ENCODE measurements around the gene DOCK3. TPM values are rescaled to one million over a fixed set of nuclear protein-coding genes. Genes with fewer than 3 reads are reported as not detected.

Gene DOCK3
- total RNA-seq, 2 experiments from 2014 or later, result 1.6 to 1.7 TPM

DNA sequence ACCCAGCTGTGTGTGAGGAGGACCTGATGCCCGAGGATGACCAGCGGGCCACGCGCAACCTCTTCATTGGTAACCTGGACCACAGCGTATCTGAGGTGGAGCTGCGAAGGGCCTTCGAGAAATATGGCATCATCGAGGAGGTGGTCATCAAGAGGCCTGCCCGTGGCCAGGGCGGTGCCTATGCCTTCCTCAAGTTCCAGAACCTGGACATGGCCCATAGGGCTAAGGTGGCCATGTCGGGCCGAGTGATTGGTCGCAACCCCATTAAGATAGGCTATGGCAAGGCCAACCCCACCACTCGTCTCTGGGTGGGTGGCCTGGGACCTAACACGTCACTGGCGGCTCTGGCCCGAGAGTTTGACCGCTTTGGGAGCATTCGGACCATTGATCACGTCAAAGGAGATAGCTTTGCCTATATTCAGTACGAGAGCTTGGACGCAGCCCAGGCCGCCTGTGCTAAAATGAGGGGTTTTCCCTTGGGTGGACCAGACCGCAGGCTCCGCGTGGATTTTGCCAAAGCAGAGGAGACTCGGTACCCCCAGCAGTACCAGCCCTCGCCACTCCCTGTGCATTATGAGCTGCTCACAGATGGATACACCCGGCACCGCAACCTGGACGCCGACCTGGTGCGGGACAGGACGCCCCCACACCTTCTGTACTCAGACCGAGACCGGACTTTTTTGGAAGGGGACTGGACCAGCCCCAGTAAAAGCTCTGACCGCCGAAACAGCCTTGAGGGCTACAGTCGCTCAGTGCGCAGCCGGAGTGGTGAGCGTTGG is 717.8 kb downstream of the DOCK3 start:
- CTCF ChIA-PET, result interaction anchor here (0.6 kb wide), 1 partner anchor 15 kb away, joined by 3 read pairs; no protein-coding TSS in a partner anchor
- intact Hi-C loops (cut with micrococcal nuclease), result loop anchor here (10.0 kb wide), 1 partner anchor 582 kb away; the partner anchor contains the start of genes ABHD14A and ABHD14B
- H3K4me1 Mint-ChIP-seq (ENCODE audit: low read depth), result peaks cover 73% of the 10 kb centered on the region
- H3K4me3 Mint-ChIP-seq, result peak overlapping the region; percentile 81
- no peaks in the 10 kb centered on the region for H3K9me3 Mint-ChIP-seq
- DNase-seq, result no peak
- peak overlapping the region; percentile 66 for H3K27ac Mint-ChIP-seq
- H3K36me3 Mint-ChIP-seq (ENCODE audit: low read depth), result peaks cover 44% of the 10 kb centered on the region
- H3K27me3 Mint-ChIP-seq (ENCODE audit: low read depth), result no peaks in the 10 kb centered on the region

GRCh38 chr3:51393134-51393495 is 718.4 kb downstream of the DOCK3 start:
- H3K4me3 Mint-ChIP-seq, result no peak overlapping the region
- intact Hi-C loops (cut with micrococcal nuclease), result loop anchor here (10.0 kb wide), 1 partner anchor 582 kb away; the partner anchor contains the start of genes ABHD14A and ABHD14B
- H3K9me3 Mint-ChIP-seq, result no peaks in the 10 kb centered on the region
- DNase-seq, result no peak
- H3K27me3 Mint-ChIP-seq (ENCODE audit: low read depth), result no peaks in the 10 kb centered on the region
- CTCF ChIA-PET, result interaction anchor here (0.6 kb wide), 1 partner anchor 15 kb away, joined by 3 read pairs; no protein-coding TSS in a partner anchor
- H3K4me1 Mint-ChIP-seq (ENCODE audit: low read depth), result peaks cover 67% of the 10 kb centered on the region
- H3K36me3 Mint-ChIP-seq (ENCODE audit: low read depth), result peaks cover 39% of the 10 kb centered on the region
- H3K27ac Mint-ChIP-seq, result peak overlapping the region; percentile 66

DNA sequence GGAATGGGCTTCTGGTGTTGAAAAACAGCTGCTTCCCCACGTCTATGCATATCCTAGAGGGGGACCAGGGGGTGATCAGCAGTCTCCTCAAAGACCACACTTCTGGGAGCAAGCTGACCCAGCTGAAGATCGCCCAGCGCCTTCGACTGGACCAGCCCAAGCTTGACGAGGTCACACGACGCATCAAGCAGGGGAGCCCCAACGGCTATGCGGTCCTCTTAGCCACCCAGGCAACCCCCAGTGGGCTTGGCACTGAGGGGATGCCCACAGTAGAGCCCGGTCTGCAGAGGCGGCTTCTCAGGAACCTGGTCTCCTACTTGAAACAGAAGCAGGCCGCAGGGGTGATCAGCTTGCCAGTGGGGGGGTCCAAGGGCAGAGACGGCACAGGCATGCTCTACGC is 718.8 kb downstream of the DOCK3 start:
- CTCF ChIA-PET, result interaction anchor here (0.6 kb wide), 1 partner anchor 14 kb away, joined by 3 read pairs; no protein-coding TSS in a partner anchor
- H3K4me1 Mint-ChIP-seq (ENCODE audit: low read depth), result peaks cover 65% of the 10 kb centered on the region
- DNase-seq, result no peak
- intact Hi-C loops (cut with micrococcal nuclease), result loop anchor here (10.0 kb wide), 1 partner anchor 581 kb away; the partner anchor contains the start of genes ABHD14A and ABHD14B
- no peak overlapping the region for H3K4me3 Mint-ChIP-seq
- H3K9me3 Mint-ChIP-seq, result no peaks in the 10 kb centered on the region
- H3K36me3 Mint-ChIP-seq (ENCODE audit: low read depth), result peaks cover 39% of the 10 kb centered on the region
- H3K27ac Mint-ChIP-seq, result no peak overlapping the region
- H3K27me3 Mint-ChIP-seq (ENCODE audit: low read depth), result no peaks in the 10 kb centered on the region

GRCh38 chr3:51394541-51394940 is 719.8 kb downstream of the DOCK3 start:
- Mint-ChIP-seq H3K27ac (peak overlapping the region; percentile 76), H3K36me3 (ENCODE audit: low read depth) (peaks cover 35% of the 10 kb centered on the region), H3K4me1 (ENCODE audit: low read depth) (peaks cover 58% of the 10 kb centered on the region), H3K9me3 (no peaks in the 10 kb centered on the region), H3K4me3 (peak overlapping the region; percentile 42), H3K27me3 (ENCODE audit: low read depth) (no peaks in the 10 kb centered on the region)
- CTCF ChIA-PET, result no interaction called here
- intact Hi-C loops (cut with micrococcal nuclease), result loop anchor here (10.0 kb wide), 1 partner anchor 580 kb away; the partner anchor contains the start of genes ABHD14A and ABHD14B
- DNase-seq, result no peak

DNA sequence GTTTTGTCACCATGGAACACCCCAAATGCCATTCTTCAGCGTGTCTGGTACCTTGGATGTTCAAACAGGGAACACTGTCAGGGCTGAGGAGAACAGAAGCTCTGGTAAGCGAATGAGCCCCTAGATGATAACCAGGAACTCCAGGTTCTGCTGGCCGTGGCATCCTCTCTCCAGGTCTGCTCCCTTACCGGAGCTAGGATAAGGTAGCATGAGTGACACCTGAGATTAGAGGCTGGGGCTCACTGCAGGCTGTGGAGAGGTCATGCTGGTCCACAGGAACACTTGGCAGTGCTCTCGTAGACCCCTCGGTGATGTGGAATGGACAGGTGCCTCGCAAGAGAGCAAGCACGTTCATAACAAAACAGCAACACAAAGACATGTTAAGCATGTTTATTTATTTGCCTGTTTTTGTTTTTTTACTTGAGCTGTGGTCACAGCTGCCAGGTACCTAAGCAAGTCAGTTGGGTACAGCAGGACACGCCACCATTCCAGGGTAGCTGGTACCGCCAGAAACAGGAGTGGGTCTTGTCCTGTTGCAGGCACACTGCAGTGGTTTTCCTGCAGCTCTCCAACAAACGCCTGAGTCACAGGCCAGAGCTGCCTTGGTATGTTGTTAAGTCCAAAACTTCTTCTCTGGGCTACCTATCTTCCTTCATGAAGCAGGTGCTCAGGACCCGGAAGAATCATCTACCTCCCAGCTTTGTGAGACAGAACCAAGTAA is 720.9 kb downstream of the DOCK3 start:
- peak overlapping the region; percentile 79 for H3K27ac Mint-ChIP-seq
- H3K27me3 Mint-ChIP-seq (ENCODE audit: low read depth), result no peaks in the 10 kb centered on the region
- H3K4me1 Mint-ChIP-seq (ENCODE audit: low read depth), result peaks cover 49% of the 10 kb centered on the region
- H3K36me3 Mint-ChIP-seq (ENCODE audit: low read depth), result peaks cover 37% of the 10 kb centered on the region
- DNase-seq, result no peak
- H3K9me3 Mint-ChIP-seq, result no peaks in the 10 kb centered on the region
- intact Hi-C loops (cut with micrococcal nuclease), result loop anchor here (10.0 kb wide), 1 partner anchor 579 kb away; the partner anchor contains the start of genes ABHD14A and ABHD14B
- no peak overlapping the region for H3K4me3 Mint-ChIP-seq
- CTCF ChIA-PET, result no interaction called here

DNA sequence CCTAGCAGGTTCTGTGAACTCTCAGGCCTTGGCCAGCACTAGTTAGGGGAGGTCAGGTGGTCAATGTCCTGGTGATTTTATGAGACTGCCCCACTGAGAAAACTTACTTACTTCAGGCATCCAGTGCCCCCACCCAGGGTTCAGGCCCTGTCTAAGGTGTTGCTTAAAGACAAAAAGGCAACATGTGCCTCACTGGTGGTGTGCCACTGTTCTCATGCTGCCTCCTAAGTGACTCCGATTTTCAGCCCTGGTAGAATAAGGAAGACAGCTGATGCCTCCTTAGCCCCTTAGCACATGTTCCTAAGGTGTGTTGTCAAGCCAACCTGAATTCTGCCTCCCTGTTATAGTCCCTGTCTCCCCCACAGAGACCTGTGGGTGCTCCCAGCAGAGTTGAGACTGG is 721.7 kb downstream of the DOCK3 start:
- Mint-ChIP-seq H3K4me1 (ENCODE audit: low read depth) (peaks cover 47% of the 10 kb centered on the region), H3K27me3 (ENCODE audit: low read depth) (no peaks in the 10 kb centered on the region), H3K4me3 (no peak overlapping the region), H3K9me3 (no peaks in the 10 kb centered on the region), H3K27ac (peak overlapping the region; percentile 79), H3K36me3 (ENCODE audit: low read depth) (peaks cover 37% of the 10 kb centered on the region)
- no peak for DNase-seq
- CTCF ChIA-PET, result interaction anchor here (1.3 to 1.5 kb wide), 2 partner anchors 9 to 11 kb away, joined by 4 to 5 read pairs; no protein-coding TSS in a partner anchor
- intact Hi-C loops (cut with micrococcal nuclease), result loop anchor here (10.0 kb wide), 1 partner anchor 578 kb away; the partner anchor contains the start of genes ABHD14A and ABHD14B

- Mint-ChIP-seq H3K27me3 (ENCODE audit: low read depth) (no peaks in the 10 kb centered on the region), H3K4me3 (no peak overlapping the region), H3K9me3 (no peaks in the 10 kb centered on the region), H3K36me3 (ENCODE audit: low read depth) (peaks cover 32% of the 10 kb centered on the region), H3K27ac (peak overlapping the region; percentile 3), H3K4me1 (ENCODE audit: low read depth) (peaks cover 41% of the 10 kb centered on the region)
- no peak for DNase-seq
- CTCF ChIA-PET, result interaction anchor here (0.5 to 1.5 kb wide), 4 partner anchors 10 to 154 kb away, joined by 3 to 5 read pairs (median 4); no protein-coding TSS in a partner anchor
- intact Hi-C loops (cut with micrococcal nuclease), result loop anchor here (10.0 kb wide), 1 partner anchor 577 kb away; the partner anchor contains the start of genes ABHD14A and ABHD14B
Measured at GRCh38 chr3:51397392-51397791, 722.7 kb downstream of the DOCK3 start.

DNA sequence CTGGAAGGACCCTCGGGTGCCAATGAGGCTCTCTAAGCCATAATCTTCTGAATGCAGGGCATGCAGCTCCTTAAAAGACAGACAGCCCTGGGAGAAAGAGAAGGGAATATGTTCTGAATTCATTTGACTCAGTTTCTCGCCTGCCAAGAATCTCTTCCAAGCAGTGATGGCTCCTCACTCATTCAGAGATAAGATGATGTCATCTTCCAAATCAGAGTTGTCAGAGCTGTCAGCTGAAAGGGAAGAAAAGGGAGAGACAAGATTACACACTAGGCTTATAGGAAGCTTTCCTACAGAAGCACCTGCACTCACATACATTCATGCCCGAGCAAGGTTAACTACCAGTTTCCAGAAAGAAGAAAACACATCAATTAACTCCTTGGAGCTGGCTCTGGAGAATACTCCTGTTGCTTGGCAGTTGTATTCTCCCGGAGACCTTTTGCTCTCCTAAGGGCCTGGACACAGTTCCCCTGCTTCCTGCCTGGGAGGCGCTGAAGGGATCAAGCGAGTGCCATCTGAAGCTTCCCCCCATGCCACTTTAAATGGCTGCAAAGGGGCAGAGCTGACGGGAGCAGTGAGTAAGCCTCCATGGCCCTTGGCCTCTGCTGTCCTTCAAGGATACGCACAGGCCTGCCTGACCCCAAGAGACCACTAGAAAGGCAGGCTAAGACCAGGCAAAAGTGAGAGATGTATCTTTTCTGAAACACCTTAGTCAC is 724.0 kb downstream of the DOCK3 start:
- Mint-ChIP-seq H3K27me3 (ENCODE audit: low read depth) (no peaks in the 10 kb centered on the region), H3K4me1 (ENCODE audit: low read depth) (peaks cover 28% of the 10 kb centered on the region), H3K27ac (peak overlapping the region; percentile 57), H3K36me3 (ENCODE audit: low read depth) (peaks cover 27% of the 10 kb centered on the region), H3K4me3 (no peak overlapping the region), H3K9me3 (no peaks in the 10 kb centered on the region)
- intact Hi-C loops (cut with micrococcal nuclease), result loop anchor here (10.0 kb wide), 1 partner anchor 576 kb away; the partner anchor contains the start of genes ABHD14A and ABHD14B
- DNase-seq, result no peak
- CTCF ChIA-PET, result interaction anchor here (0.6 to 1.1 kb wide), 2 partner anchors 78 to 271 kb away, joined by 3 read pairs; no protein-coding TSS in a partner anchor

DNA sequence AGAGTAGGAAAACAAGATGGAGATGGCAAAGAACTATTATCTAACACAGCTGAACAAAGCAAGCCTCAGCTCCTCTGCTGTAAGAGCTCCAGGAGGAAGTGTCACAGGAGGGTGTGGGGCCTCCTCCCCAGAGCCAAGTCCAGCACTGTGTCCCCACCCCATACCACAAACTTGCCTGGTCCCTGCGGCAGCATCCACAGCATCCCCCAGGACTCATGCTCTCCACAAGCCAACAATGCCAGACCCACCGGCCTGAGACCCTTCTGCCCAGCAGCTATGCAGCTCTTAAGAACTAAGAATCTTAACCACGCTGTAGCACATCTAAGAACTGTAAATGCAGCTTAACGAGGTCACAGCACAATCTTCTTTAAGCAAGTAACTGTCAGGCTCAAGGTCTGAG is 725.4 kb downstream of the DOCK3 start:
- intact Hi-C loops (cut with micrococcal nuclease), result no loop called here
- CTCF ChIA-PET, result interaction anchor here (1.1 kb wide), 1 partner anchor 724 kb away, joined by 3 read pairs; no protein-coding TSS in a partner anchor
- Mint-ChIP-seq H3K27me3 (ENCODE audit: low read depth) (no peaks in the 10 kb centered on the region), H3K9me3 (no peaks in the 10 kb centered on the region), H3K36me3 (ENCODE audit: low read depth) (peaks cover 19% of the 10 kb centered on the region), H3K4me1 (ENCODE audit: low read depth) (peaks cover 25% of the 10 kb centered on the region), H3K4me3 (no peak overlapping the region), H3K27ac (peak overlapping the region; percentile 11)
- no peak for DNase-seq

GRCh38 chr3:51401735-51402134 is 727.0 kb downstream of the DOCK3 start:
- Mint-ChIP-seq H3K4me1 (ENCODE audit: low read depth) (peaks cover 20% of the 10 kb centered on the region), H3K27ac (peak overlapping the region; percentile 3), H3K27me3 (ENCODE audit: low read depth) (no peaks in the 10 kb centered on the region), H3K9me3 (no peaks in the 10 kb centered on the region), H3K4me3 (no peak overlapping the region), H3K36me3 (ENCODE audit: low read depth) (peaks cover 13% of the 10 kb centered on the region)
- no peak for DNase-seq
- CTCF ChIA-PET, result interaction anchor here (1.2 kb wide), 1 partner anchor 12 kb away, joined by 3 read pairs; no protein-coding TSS in a partner anchor
- intact Hi-C loops (cut with micrococcal nuclease), result no loop called here

DNA sequence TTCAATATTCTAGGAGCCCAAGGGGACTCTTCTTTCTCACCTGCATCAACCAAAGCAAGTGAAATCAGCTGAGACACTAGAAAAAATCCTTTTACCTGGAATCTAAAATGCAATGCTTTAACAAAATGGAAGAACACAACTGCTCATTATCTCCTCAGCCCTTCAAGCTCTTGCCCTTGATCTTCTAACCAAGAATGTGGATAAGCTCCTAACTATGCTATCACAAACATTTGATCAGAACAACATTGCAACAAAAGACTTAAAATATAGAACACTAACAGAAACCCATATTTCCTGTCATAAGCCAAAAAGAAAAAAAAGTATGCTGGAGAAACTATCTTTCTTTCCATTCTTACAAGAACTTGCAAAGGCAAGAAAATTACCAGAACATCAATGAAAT is 728.9 kb downstream of the DOCK3 start:
- intact Hi-C loops (cut with micrococcal nuclease), result no loop called here
- CTCF ChIA-PET, result no interaction called here
- Mint-ChIP-seq H3K36me3 (ENCODE audit: low read depth) (peaks cover 18% of the 10 kb centered on the region), H3K4me1 (ENCODE audit: low read depth) (peaks cover 25% of the 10 kb centered on the region), H3K27me3 (ENCODE audit: low read depth) (no peaks in the 10 kb centered on the region), H3K27ac (peak overlapping the region; percentile 61), H3K9me3 (no peaks in the 10 kb centered on the region), H3K4me3 (no peak overlapping the region)
- no peak for DNase-seq

Measured in activated naive CD4-positive, alpha-beta T cell treated with anti-CD3 and anti-CD28 coated beads for 36 hours (primary cell).